Transverse colon (tissue), 4 donors: ENCODE data around the gene CPAMD8. TPM values are rescaled to one million over a fixed set of nuclear protein-coding genes. Genes with fewer than 3 reads are reported as not detected.
"Not testable (repeated sequence)": the region's sequence is repeated elsewhere in the genome, so short reads cannot be mapped to it uniquely, and the experiment has no call there.

Experiments used
- DNase-seq: peaks from one replicate; pipeline ENCODE4 v3.0.0-alpha.2; 2019
- H3K27ac ChIP-seq, 4 donors: fragments of 200-600 bp; sonication (generic); 2 replicates each; pipeline ENCODE4 v1.5.1; 2016 to 2018; ENCODE audit warnings: inconsistent platforms in 4 of 4
- H3K27me3 ChIP-seq: fragments of 200-600 bp; sonication (generic); 2 replicates; pipeline ENCODE4 v1.5.1; 2017; ENCODE audit warnings: inconsistent platforms
- H3K36me3 ChIP-seq, 4 donors: fragments of 200-600 bp; sonication (generic); 2 replicates each; pipeline ENCODE4 v1.5.1; 2017 to 2019; ENCODE audit warnings: inconsistent platforms in 4 of 4
- H3K4me1 ChIP-seq, 4 donors: fragments of 200-600 bp; sonication (generic); 2 replicates each; pipeline ENCODE4 v1.5.1; 2017 to 2020; ENCODE audit warnings: inconsistent platforms in 4 of 4
- H3K4me3 ChIP-seq, 4 donors: fragments of 200-600 bp; sonication (generic); 1 replicate in 1 of 4; 2 replicates in 3 of 4; pipeline versions ENCODE4 v1.5.1 to v1.6.1; 2017 to 2019; ENCODE audit warnings: inconsistent platforms in 4 of 4
- H3K9me3 ChIP-seq, 2 donors: fragments of 200-600 bp; sonication (generic); 2 replicates each; pipeline ENCODE4 v1.5.1; 2017 to 2019; ENCODE audit warnings: inconsistent platforms in 2 of 2
- EP300 ChIP-seq: sonication (generic); formaldehyde crosslinking; IDR thresholded peaks from one replicate; pipeline ENCODE4 v1.6.1; 2017; ENCODE audit warnings: antibody characterized with exemption, low read depth
- POLR2A ChIP-seq: fragments of 450-650 bp; IDR thresholded peaks from one replicate; pipeline ENCODE4 v1.6.1; 2016; ENCODE audit warnings: antibody characterized with exemption, mild to moderate bottlenecking, moderate library complexity
- POLR2AphosphoS5 ChIP-seq, 3 donors: sonication (generic); formaldehyde crosslinking; IDR thresholded peaks; one replicate each; pipeline ENCODE4 v1.6.1; 2016; ENCODE audit warnings: antibody characterized with exemption in 3 of 3
- WGBS, 2 donors: methylation state at CpG; one replicate each; pipeline ENCODE4 v1.1.5; 2018; ENCODE audit warnings: low coverage in 1 of 2; 5-methylcytosine and 5-hydroxymethylcytosine counted together
- in situ Hi-C, 4 donors: fragments of 200-750 bp; cut with MboI; loops; one replicate each; pipeline versions ENCODE4 v1.15.0 to v1.15.1; 2017; ENCODE audit warnings: low sequenced_read_pairs in 3 of 4, low pct_ligation_motif_present in 1 of 4, low pct_unique_long_range_greater_than_20kb in 1 of 4
- intact Hi-C: fragments of 100-400 bp; cut with DNase I; formaldehyde crosslinking; loops from one replicate; pipeline ENCODE4 v1.15.1; 2023; ENCODE audit warnings: low total_unique reads
- total RNA-seq, 4 donors: library from RNA; depleted of rRNA; stranded (reverse); fragments of >200 nt; gene quantifications; one replicate each; pipeline ENCODE4 v1.1.0, GENCODE V29; 2016
- TF ChIP-seq, protein P1 (sequence below), 5 experiments: fragments of 200-600 bp in 3 of 5; fragments of 450-650 bp in 2 of 5; sonication (generic) in 3 of 5; IDR thresholded peaks; 1 replicate in 2 of 5; 2 replicates in 3 of 5; pipeline ENCODE4 v1.5.1; 2016 to 2017; ENCODE audit warnings: antibody characterized with exemption in 5 of 5, inconsistent platforms in 3 of 5, mild to moderate bottlenecking in 2 of 5, moderate library complexity in 1 of 5

Gene CPAMD8
- total RNA-seq, 4 donors from 2014 or later, result 1.4 to 20.9 (median 7.7) TPM

DNA sequence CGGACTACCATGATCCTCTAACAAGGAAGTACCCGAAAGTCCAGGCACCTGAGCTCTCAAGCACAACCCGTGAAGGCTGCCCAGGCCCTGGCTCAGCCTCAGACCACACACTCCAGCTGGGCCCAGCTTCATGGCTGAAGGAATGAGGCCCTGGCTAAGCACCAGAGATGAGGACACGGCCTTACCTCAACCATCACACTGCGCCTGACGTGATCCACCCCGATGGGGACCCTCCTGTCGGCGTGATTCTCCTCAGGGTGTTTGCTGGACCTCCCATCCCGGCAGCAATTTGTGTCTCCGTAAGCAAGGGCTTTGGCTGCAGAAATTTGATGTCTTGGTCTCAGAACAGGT lies 81.3 kb downstream of the CPAMD8 start:
- Histone ChIP-seq H3K27ac (no peak overlapping the region), H3K4me3 (no peak overlapping the region), H3K27me3 (no peaks in the 10 kb centered on the region), H3K36me3 (no peaks in the 10 kb centered on the region), H3K9me3 (no peaks in the 10 kb centered on the region), H3K4me1 (no peaks in the 10 kb centered on the region)
- TF ChIP-seq, protein P1, sequence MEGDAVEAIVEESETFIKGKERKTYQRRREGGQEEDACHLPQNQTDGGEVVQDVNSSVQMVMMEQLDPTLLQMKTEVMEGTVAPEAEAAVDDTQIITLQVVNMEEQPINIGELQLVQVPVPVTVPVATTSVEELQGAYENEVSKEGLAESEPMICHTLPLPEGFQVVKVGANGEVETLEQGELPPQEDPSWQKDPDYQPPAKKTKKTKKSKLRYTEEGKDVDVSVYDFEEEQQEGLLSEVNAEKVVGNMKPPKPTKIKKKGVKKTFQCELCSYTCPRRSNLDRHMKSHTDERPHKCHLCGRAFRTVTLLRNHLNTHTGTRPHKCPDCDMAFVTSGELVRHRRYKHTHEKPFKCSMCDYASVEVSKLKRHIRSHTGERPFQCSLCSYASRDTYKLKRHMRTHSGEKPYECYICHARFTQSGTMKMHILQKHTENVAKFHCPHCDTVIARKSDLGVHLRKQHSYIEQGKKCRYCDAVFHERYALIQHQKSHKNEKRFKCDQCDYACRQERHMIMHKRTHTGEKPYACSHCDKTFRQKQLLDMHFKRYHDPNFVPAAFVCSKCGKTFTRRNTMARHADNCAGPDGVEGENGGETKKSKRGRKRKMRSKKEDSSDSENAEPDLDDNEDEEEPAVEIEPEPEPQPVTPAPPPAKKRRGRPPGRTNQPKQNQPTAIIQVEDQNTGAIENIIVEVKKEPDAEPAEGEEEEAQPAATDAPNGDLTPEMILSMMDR (IDR thresholded peaks at IDR 0.05), result no peak
- intact Hi-C loops (no loop called here), in situ Hi-C loops (no loop called here)
- no peak for DNase-seq
- WGBS, 2 donors, result 80 to 85% methylated on average over 1 to 11 of the region's 11 CpGs

DNA sequence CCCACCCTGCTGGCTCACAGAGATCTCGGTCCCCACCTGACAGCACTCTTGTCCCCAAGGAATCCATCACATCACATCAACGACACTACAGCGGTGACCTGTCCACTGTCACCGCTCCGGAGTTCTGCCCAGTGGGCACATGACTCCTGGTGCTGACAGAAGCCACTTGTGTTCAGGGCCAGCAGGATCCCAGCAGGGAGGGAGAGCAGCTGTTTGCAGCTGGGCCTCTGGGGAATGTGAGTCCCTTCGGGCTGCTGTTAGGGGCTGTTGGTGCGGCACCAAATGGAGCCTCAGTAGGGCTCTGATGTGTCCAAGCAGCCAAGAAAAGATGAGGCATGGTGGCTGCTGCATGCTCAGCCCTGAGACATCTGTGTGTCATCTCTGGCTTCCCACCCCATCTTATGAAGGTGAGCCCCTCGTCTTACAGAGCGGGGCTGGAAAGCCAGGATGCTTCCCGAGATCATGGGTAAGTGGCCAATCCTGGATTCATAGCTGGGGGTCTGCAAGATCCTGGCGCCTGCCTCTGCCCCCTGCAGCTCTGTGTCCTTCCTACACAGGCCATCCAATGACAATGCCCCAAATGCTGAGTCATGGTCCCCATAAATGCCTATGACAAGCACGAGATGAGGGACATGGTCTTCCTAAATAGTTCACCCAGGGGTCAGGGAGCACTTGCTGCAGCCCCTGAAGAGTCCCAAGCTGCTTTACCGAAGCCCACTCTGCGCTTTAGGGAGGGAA lies 81.8 kb downstream of the CPAMD8 start:
- TF ChIP-seq POLR2AphosphoS5 (IDR thresholded peaks at IDR 0.05) (no peak), EP300 (no peak), POLR2A (no peak)
- TF ChIP-seq, protein P1 (IDR thresholded peaks at IDR 0.05), result no peak
- intact Hi-C loops, result no loop called here
- 80 to 83% methylated on average over 2 to 14 of the region's 14 CpGs for WGBS, 2 donors
- no peak for DNase-seq
- no peaks in the 10 kb centered on the region for H3K9me3 ChIP-seq
- H3K36me3 ChIP-seq, result no peaks in the 10 kb centered on the region
- in situ Hi-C loops, result no loop called here
- H3K4me1 ChIP-seq, result no peaks in the 10 kb centered on the region
- no peak overlapping the region for H3K4me3 ChIP-seq
- no peaks in the 10 kb centered on the region for H3K27me3 ChIP-seq
- H3K27ac ChIP-seq, result no peak overlapping the region

GRCh38 chr19:16943942-16944625 lies 82.5 kb downstream of the CPAMD8 start:
- no peak overlapping the region for H3K4me3 ChIP-seq
- H3K4me1 ChIP-seq, result no peaks in the 10 kb centered on the region
- in situ Hi-C loops (no loop called here), intact Hi-C loops (no loop called here)
- H3K27ac ChIP-seq, result no peak overlapping the region
- 80 to 85% methylated on average over 2 to 13 of the region's 13 CpGs for whole genome bisulfite sequencing, 2 donors
- no peaks in the 10 kb centered on the region for H3K9me3 ChIP-seq
- DNase-seq, result no peak
- TF ChIP-seq, protein P1 (IDR thresholded peaks at IDR 0.05), result no peak
- no peak for TF ChIP-seq POLR2AphosphoS5 (IDR thresholded peaks at IDR 0.05)
- no peak for TF ChIP-seq POLR2A
- TF ChIP-seq EP300, result no peak
- no peaks in the 10 kb centered on the region for H3K27me3 ChIP-seq
- no peaks in the 10 kb centered on the region for H3K36me3 ChIP-seq

DNA sequence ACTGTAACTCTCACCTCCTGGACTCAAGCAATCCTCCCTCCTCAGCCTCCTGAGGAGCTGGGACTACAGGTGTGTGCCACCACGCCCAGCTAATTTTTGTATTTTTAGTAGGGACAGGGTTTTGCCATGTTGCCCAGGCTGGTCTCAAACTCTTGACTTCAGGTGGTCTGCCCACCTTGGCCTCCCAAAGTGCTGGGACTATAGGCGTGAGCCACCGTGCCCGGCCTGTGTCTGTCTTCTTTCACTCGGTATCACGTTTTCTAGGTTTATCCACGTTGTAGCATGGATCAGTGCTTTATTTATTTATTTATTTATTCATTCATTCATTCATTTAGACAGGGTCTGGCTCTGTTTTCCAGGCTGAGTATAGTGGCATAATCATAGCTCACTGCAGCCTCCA lies 83.5 kb downstream of the CPAMD8 start:
- H3K27ac ChIP-seq, H3K36me3 ChIP-seq, in situ Hi-C loops, H3K4me1 ChIP-seq, DNase-seq, H3K9me3 ChIP-seq, H3K27me3 ChIP-seq, H3K4me3 ChIP-seq, intact Hi-C loops: not testable (repeated sequence)
- 91 to 100% methylated on average over 2 to 7 of the region's 7 CpGs for WGBS, 2 donors

- H3K36me3 ChIP-seq, result no peaks in the 10 kb centered on the region
- intact Hi-C loops, result no loop called here
- 74 to 100% methylated on average over 2 to 6 of the region's 6 CpGs for WGBS, 2 donors
- H3K4me1 ChIP-seq, result no peaks in the 10 kb centered on the region
- DNase-seq, result no peak
- TF ChIP-seq POLR2AphosphoS5 (IDR thresholded peaks at IDR 0.05) (no peak), POLR2A (no peak), EP300 (no peak)
- TF ChIP-seq, protein P1 (IDR thresholded peaks at IDR 0.05), result no peak
- in situ Hi-C loops, result no loop called here
- no peak overlapping the region for H3K27ac ChIP-seq
- no peaks in the 10 kb centered on the region for H3K27me3 ChIP-seq
- no peaks in the 10 kb centered on the region for H3K9me3 ChIP-seq
- H3K4me3 ChIP-seq, result no peak overlapping the region
Measured at GRCh38 chr19:16942583-16942982, 84.0 kb downstream of the CPAMD8 start.
